HG02678 (cell line): ENCODE data around the gene CEP128.
A peak's percentile ranks its signal among the peaks of the same experiment; 100 is the strongest.

ENCODE experiments used
- ATAC-seq: cut with Tn5 transposase; IDR thresholded peaks from one replicate; pipeline ENCODE4 v1.9.1; 2021; ENCODE audit warnings: mild to moderate bottlenecking, moderate library complexity; ENCODE audit not compliant: unreplicated experiment

Gene CEP128

GRCh38 chr14:80941241-80942185, at the start of gene CEP128:
Gene CEP128, minus strand, starts transcription at chr14:80941738.
- ATAC-seq, result peak; percentile 98

- ATAC-seq, result peak; percentile 54
Measured at GRCh38 chr14:80988735-80989429, 47.3 kb upstream of the CEP128 start.

- no peak for ATAC-seq
Measured at GRCh38 chr14:80988192-80988591, 46.7 kb upstream of the CEP128 start.

- peak; percentile 66 for ATAC-seq
Measured at GRCh38 chr14:80987235-80988032, 45.9 kb upstream of the CEP128 start.

- no peak for ATAC-seq
Measured at GRCh38 chr14:80982711-80983110, 41.2 kb upstream of the CEP128 start.

- ATAC-seq, result no peak
Measured at GRCh38 chr14:80981673-80982072, 40.1 kb upstream of the CEP128 start.

- ATAC-seq, result no peak
Measured at GRCh38 chr14:80981156-80981555, 39.6 kb upstream of the CEP128 start.

GRCh38 chr14:80979951-80980350, 38.4 kb upstream of the CEP128 start:
- ATAC-seq, result no peak

- ATAC-seq, result no peak
Measured at GRCh38 chr14:80978403-80978802, 36.9 kb upstream of the CEP128 start.

- ATAC-seq, result no peak
Measured at GRCh38 chr14:80977221-80977620, 35.7 kb upstream of the CEP128 start.

GRCh38 chr14:80974679-80975078, 33.1 kb upstream of the CEP128 start:
- ATAC-seq, result no peak

- ATAC-seq, result no peak
Measured at GRCh38 chr14:80973931-80974641, 32.5 kb upstream of the CEP128 start.

GRCh38 chr14:80965037-80965436, 23.5 kb upstream of the CEP128 start:
- ATAC-seq, result no peak

- peak; percentile 97 for ATAC-seq
Measured at GRCh38 chr14:80959496-80959895, 18.0 kb upstream of the CEP128 start.

GRCh38 chr14:80958939-80959338, 17.4 kb upstream of the CEP128 start:
- no peak for ATAC-seq

- ATAC-seq, result no peak
Measured at GRCh38 chr14:80958226-80958625, 16.7 kb upstream of the CEP128 start.

- no peak for ATAC-seq
Measured at GRCh38 chr14:80957613-80958012, 16.1 kb upstream of the CEP128 start.

GRCh38 chr14:80956922-80957321, 15.4 kb upstream of the CEP128 start:
- ATAC-seq, result no peak

- ATAC-seq, result no peak
Measured at GRCh38 chr14:80956102-80956501, 14.6 kb upstream of the CEP128 start.

- ATAC-seq, result no peak
Measured at GRCh38 chr14:80955416-80955941, 13.9 kb upstream of the CEP128 start, which contains the start of gene TSHR. Gene TSHR, plus strand, starts transcription at chr14:80955621. Its CDS starts 60 bp downstream, at chr14:80955681.
